Middle frontal gyrus (tissue), 1 donor: ENCODE results near the gene LPO.

Experiments
- DNase-seq: peaks from one replicate; pipeline ENCODE4 v3.0.0-alpha.2; 2015; ENCODE audit warnings: low spot score; ENCODE audit errors: extremely low spot score

Gene LPO

DNA sequence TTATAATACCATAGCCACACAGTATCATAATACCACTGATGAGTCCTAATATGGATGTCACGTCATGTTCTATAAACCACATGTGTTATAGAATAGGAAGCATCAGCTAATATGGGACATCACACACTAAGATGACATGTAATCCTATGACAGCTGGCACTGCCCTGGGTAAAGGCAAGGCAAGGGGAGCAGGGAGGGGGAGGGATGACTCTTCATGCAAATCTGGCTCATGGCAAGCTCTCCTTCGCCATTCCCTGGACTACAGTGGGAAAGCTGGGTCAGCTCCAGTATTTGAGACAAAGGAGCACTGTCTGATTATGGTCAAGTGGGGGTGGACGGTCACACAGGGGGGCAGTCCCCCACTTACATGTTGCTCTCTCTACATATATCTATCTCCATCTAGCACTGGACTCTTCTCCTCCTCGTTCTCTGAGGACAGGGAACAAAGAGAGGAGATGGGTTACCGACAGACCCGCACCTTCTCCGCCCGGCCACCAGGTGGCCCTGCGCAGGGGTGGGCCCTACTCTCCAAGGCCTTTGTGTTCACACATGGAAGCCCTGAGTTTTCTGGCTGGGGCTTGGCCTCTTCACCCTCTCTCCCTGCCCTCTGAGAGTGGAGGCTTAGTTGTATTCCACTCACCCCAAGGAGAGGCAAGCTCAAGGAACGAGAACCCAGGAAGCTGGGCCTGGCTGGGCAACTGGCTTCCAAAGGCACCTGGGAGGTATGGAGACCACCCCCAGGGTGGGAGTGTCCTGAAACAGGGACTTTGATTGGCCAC, 65.8 kb downstream of the LPO start:
- DNase-seq: no peak

DNA sequence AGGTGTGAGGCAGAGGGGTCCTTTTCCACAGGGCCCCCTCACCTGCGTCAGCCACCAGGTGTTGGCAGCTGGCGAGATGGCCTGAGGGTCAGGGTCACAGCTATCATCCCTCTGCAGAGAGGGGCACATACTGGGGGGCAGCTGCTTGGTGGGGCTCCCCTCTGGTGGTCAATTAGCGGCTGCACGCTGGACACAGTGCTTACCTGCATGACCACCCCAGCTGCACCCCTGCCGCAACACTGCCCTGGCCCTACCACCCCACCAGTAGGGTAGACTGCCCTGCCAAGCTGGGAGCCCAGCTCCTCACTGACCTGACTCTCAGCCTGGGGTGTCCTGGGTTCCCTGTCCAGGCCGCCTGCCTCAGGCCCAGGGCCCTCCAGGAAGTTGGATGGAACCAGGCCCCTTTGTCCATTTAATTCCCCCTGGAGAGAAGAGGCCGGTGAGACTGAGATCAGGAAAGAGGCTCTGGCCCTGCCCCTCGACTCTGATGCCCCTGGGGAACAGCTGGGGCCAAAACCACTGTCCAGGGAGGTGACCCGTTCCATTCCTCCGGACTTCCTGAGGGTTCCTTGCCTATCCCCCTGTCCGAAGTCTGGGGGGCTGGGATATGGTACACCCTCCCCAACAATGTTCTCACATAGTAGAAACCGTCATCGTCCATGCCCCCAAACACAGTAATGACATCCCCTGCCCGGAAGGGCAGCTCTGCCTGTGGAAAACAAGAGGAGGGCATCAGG, 66.5 kb downstream of the LPO start:
- no peak for DNase-seq

DNA sequence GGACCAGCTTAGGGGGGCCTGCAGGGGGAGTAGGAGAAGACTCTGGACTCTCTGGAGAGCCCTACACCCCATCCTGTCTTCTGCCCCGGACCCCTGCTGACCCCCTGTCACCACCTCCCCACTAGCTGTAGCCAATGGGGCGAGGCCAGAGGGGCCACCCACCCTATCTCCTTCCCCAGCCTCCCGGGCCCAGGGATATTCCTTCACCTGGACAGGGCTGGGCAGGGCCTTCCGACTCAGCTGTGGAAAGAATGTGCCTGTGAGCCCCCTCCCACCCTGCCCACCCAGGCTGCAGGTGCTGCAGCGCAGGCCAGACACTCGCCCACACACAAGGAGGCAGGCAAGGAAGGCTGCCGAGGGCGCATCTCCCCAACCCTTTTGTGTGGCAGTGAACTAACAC, 67.2 kb downstream of the LPO start:
- no peak for DNase-seq

DNA sequence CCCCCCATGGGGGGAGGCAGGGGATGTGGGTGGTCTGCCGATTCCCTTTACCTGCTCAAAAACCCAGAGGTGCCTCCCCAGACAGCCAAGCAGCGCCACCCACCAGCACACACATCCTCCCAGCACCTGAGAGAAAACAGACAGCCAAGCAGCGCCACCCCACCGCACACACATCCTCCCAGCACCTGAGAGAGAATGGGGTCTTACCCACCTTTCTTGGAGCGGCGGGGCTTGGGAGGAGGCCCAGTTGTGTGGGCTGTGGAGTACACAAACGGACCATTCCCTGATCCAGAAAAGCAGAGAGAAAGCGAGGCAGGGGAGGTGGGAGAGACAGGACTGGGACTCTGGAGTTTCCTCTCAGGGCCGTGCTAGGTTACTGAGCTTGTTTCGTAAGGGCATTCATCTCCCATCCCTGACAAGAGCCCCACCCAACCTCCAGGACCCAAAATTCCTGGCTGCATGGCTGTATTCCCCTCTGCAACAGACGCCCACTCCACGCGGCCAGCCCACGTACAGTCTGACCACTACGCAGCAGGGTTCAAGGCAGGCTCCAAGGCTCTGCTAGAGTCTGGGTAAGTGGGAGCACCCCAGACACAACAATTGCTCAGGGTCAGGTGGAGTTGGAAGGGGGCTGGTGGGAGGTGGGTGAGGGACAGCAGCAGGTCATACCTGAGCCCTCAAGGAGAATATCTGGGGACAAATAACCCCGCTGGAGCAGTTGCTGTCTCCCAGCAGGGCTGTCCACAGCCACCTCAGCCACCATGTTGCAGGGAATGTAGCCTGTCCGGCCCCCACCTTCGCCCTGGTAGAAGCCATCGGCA, 68.0 kb downstream of the LPO start:
- no peak for DNase-seq

DNA sequence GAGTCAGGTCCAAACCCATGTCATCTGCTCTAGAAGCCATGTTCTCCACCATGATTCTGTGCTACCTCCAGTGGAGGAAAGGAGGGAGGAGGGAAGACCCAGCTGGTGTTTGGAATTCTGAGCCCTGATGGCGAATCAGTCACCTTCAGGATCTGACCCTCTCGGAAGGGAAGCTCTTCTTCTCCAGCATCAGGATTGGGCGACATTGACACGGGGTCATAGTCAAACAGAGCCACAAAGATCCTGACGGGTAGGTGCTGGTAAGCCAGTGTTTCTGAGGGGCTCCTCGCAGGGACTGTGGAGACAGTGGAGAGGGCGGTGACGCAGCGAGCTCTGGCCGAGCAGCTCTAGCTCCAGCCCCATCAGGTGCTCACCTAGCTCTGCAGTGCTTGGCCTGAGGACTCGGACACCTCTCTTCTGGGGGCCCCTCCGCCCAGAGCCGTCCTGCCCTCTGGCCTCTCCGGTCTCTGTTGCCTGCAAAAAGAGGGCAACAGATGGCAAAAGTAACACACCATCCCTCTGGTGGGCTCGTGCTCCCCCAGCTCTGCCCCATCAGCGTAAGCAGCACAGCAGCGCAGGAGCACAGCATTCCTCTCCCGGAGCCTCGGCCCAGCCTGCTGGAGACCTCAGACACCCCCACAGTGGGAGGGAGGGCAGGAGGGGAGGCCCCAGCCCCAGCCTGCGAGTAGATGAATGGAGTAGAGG, 69.2 kb downstream of the LPO start:
- DNase-seq: no peak

DNA sequence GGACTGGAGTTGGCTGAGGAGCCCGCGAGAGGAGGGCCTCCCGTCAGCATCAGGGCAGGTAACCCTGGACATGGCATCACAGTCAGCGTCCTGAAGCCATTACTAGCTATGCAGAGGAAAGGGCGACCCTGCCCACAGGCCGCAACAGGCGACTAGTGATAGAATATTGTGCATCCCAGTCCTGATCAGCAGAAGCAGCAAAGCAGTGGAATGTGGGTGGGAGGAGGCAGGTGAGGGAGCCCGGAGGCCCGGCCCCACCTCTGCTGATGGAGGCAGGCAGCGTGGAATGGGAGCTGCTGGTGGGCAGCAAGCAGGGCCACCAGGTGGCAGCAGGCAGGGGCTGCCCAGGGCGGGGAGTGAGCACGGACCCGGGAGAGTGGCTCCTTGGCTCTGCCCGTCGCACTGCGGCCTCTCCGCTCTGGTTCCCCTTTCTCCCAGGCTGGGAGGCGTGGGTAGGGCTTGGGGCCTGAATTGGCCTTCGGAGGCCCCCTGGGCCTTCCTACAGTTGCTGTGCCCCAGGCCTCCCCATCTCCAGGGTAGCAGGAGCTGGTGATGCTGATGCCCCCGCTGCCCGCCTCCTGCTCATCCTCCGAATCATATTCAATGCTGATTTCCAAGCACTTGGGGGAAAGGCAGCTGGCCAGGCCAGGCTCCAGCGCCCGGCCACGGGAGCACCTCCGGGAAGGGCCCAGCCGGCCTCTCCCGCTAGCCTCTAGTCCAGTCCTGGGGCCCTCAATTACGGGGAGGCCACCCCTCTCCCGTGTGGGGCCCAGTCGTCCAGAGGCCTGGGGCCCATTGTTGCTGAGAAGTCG, 70.0 kb downstream of the LPO start:
- no peak for DNase-seq

DNA sequence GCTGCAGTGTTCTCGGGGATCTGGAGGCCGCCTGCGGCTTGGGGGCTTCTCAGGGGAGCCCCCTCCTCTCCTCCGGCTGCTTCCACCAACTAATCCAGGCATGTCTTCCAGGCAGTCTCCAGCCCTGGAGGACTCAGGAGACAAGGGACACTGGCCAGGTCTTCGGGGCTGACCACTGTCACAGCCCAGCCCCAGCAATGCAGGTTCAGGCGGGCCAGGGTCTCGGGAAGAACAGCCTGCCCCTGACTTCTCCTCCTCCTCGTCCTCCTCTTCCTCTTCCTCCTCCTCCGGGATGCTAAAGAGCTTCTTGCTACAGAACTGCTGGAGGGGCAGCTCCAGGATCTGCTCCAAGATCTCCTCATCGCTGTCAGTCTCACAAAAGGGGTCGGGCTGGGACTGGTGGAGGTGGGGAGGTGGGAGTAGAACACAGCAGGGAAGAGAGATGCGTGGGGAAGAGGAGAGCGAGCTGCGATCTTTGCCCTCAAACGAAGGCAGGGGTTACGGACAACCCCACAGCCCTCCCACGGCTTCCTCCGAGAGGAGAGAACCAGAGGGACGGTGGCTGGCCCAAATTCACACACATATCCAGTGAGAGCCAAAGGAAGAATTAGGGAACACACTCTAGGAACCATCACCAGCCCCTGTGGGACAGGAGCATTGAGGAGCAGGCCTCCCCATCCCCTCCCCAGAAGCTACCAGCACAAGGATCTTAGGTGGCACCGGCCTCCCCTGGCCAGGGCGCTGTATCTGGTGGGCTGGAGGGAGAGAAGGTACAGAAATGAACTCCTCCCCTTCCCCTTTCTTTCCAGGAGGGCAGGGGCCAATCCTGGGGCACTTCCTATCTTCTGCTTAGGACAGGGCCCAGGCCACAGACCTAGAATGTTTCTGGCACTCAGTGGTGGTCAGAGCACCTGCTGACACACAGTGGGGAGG, 70.9 kb downstream of the LPO start:
- no peak for DNase-seq

DNA sequence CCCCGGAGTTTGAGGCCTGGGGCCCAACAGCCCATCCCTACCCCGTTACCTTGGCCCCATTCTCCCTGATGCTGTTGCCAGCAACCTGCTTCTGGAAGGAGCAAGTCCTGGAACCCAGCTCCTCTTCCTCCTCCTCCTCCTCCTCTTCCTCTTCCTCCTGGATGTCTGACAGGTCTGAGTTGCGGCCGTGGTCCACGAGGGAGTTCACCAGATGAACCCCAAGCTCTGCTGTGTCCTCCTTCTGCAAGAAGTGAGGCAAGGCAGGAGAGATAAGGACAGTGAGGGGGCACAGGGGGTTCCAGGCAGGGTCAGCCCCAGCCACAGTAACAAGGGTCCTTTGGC, 71.5 kb downstream of the LPO start:
- DNase-seq: no peak

DNA sequence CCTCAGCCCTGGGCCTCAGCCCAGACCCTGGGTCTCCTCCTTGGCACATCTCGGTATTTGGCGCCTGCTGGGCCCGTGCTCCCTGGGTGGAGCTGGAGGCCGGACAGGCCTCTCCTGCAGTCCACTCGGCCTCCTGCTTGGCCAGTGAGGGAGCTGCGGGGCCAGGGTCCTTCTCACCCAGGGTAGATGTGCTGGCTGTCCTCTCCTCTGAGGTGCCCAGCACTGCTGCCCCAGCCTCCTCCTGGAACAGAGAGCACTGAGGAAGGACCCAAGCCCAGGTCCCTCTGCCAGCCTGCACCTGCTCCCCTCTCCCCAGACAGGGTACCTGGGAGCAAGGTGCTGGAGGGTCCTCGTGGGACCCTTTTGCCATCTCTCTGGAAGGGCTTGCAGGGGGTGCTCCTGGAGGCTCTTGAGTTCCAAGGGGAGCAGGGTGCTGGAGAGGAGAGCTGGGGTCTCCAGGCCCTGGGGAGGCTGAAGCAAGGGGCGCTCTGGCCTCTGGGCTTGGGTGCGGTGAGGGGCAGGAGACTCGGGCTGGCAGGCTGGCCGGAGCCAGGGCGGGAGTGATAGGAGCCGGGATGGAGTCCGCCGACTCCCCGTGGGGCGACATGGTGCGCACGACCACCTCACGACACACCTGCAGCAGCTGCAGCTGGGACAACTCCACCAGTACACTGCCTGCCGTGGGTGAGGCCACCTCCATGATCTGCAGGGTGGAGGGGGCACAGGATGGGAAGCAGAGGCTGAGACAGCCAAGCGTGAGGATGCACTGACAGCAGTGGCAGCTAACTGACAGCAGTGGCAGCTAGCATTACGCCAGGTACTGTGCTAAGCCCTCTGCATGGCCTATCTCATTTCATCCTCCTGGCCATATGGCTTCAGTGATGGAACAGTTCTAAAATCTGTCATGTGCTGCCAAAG, 72.4 kb downstream of the LPO start:
- DNase-seq: no peak

DNA sequence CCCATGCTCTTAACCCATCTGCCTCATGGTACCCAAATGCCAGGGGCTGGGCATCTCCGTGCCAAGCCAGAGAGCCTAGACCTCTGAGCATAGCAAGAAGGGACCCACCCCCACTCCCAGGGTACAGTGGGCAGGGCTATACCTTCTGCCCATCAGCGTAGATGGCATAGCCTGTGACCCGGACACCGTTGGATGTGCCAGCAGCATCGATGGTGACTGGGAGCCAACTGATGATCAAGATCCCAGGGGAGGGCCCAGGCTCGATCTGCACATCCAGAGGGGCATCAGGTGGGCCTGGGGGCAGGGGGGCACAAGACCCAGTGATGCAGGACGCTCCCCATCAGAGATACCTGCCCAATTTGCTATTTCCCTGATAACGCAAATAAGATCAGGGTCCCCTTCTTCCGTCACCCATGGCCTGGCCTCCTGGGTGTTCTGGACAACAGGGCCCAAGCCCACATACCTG, 73.1 kb downstream of the LPO start:
- DNase-seq: no peak

DNA sequence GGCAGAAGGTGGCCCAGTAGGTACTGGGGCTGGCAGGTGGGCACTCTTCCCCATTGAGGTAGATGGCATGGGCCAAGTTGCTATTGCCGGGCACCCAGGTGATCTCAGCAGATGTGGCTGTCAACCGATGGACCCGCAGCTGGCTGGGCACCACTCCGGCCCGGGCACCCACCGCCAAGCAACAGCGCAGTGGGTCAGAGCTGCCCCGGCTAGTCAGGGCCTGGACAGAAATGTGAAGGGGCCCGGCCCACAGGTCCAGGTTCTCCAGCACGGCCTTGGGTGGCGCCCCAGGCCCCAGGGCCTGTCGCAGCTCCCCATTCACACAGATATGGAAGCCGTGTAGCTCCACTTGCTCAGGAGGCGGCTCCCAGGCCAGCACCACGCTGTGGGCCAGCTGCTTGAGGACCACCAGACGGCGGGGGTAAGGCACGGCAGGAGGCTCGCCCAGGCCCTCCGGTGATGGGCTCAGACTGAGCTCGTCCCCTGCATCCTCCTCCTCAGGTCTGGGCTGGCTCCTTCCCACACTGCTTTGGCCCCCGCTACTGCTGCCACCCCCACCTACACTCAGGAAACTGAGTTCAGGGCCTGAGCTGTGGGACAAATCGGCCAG, 73.7 kb downstream of the LPO start:
- no peak for DNase-seq

DNA sequence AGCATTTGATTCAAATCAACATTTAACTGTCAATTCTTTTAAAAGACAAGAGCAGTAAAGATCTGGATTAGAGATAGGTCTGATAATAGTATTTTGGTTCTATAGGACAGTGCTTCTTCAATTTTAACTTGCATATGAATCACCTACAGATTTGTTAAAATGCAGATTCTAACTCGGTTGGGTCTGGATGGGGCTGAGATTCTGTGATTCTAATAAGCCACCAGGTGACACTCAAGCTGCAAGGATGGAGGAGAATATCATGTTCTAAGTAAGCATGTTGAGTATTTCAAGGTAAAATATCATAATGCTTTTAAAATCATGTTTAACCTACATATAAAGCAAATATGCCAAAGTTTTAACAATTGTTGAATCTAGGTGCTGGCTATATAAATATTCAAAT, 74.4 kb downstream of the LPO start:
- no peak for DNase-seq

DNA sequence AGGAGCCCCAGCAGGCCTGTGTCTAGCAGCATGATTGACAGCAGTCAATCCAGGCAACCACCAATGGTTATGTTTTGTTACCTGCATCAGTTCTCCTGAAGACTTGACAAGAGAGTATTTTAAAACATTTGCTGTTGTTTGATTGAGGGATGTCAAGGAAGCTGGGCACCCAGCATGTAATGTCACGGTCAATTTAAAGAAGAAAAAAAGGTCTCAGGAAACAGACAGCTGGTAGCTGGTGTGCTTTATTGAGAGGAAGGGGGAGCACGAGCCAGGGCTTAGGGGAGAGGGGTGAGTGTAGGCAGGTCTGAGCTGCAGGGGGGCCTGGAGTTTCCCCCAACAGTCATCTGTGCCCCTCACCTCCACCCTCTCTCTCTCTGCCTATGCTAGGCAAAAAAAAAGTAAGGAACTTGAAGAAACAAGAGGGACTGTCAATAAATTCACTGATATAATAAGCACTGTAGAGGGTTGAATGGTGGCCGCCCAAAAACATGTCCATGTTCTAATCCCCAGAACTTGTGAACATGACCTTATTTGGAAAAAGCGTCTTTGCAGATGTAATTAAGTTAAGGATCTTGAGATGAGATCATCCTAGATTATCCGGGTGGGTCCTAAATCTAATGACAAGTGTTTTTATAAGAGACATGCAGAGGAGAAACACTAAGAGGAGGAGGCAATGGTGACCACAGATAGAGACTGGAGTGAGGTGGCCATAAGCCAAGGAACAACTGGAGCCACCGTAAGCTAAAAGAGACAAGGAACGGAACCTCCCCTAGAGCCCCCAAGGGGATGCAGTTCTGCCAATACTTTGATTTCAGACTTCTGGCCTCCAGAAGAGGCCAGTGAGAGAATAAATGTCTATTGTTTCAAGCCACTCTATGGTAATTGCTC, 75.7 kb downstream of the LPO start:
- no peak for DNase-seq

DNA sequence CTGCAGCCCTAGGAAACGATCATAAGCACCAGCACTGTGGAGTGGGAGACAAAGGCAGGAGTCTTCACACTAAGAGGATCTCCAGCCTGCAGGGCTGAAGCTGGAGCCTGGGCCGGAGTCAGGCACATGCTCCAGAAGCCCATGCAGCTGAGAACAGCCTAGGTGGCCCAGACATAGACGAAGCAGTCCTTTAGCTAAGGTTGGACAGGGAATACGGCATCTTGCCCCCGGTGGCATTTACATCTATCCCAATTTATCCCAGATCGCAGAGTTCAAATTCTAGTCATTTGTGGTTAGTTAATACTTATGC, 76.3 kb downstream of the LPO start:
- no peak for DNase-seq

DNA sequence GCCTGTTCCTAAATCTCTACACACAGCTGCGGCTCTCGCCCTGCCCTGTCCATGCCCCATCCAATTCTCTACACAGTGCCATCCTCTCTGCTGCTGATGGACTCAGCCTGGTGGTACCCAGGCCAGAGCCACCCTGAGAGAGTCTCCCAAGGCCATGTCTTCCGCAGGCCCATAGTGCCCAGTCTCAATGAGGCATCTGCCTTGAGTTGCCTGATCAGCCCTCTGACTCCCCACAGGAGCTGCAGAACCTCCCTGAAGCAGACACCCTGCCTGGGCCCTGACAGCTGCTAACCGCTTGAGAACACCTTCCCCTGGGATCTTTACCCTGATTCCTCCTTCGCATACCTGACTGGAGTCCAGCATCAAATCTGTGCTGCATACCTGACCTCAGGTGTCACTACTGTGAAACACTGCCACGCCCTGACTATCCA, 76.9 kb downstream of the LPO start:
- no peak for DNase-seq

DNA sequence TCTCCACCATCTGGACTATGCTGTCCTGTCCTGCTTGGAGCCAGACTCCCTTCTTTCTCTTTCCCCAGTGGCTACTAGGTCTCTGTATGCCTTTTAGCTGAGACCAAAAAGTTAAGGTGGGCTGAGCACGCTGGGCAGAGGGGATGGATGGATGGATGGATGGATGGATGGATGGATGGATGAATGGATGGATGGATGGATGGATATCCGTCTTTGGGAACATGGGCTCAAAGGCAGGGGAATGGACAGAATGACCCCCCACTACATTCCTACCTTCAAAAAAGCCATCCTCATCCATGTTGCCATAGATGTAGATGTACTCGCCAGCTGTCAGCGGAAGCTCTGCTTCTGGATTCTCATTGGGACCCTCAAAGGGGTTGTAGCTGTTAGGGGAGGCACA, 77.4 kb downstream of the LPO start:
- no peak for DNase-seq

DNA sequence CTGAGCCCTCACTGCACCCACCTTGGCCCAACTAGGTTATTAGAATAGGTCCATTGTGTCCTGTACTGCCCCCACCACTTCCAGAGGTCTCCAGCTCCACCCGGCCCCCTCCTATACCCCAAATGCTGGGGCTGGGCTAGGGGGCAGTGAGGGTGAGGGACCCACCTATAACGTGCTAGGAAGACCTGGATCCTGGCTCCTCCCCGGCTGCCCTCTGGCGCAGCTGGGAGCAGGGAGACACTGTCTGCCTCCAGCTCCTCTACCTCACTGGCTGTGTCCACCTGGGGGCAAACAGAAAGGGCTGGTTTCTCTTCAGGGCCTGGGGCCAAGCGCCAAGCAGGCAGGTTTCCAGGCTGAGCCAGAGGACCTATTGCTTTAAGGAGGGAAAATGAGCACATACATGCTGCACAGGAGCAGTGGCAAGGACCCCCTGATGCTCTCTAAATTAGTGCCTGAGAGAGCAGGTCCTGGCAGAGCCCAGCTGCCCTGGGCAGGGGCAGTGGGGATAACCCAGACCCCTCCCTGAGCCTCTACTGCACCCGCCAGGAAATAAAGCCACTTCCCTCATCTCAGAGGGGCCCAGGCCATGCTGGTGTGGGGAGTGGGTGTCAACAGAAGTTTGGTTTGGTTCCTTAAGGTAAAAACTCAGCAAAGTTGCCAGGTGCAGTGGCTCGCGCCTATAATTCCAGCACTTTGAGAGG, 78.0 kb downstream of the LPO start:
- no peak for DNase-seq
